Gastroesophageal sphincter (tissue), 3 donors: Measurements from ENCODE around the gene MGARP.

ENCODE experiments used
- CTCF ChIP-seq, 4 experiments: fragments of 200-600 bp in 2 of 4; fragments of 450-650 bp in 2 of 4; sonication (generic) in 1 of 4; IDR thresholded peaks; one replicate each; pipeline ENCODE4 v1.5.1; 2017 to 2019; ENCODE audit warnings: antibody characterized with exemption in 4 of 4, mild to moderate bottlenecking in 2 of 4, moderate library complexity in 2 of 4
- POLR2AphosphoS5 ChIP-seq: sonication (generic); formaldehyde crosslinking; IDR thresholded peaks from one replicate; pipeline ENCODE4 v1.6.1; 2017; ENCODE audit warnings: antibody characterized with exemption

GRCh38 chr4:139234253-139234652 is 45.8 kb downstream of the MGARP start:
- TF ChIP-seq CTCF (IDR thresholded peaks at IDR 0.05): no peak
- no peak for TF ChIP-seq POLR2AphosphoS5
